ENCODE results near the gene VIM.
"Not testable (repeated sequence)": the region's sequence is repeated elsewhere in the genome, so short reads cannot be mapped to it uniquely, and the experiment has no call there.

VIM gene

GRCh38 chr10:17233286-17233991 lies 5.4 kb downstream of the VIM start:
- no peak for DNase-seq (ENCODE audit: low spot score)

- no peak for DNase-seq (ENCODE audit: low spot score)
Observed at GRCh38 chr10:17234431-17234945, 6.4 kb downstream of the VIM start.

GRCh38 chr10:17235136-17235535 lies 7.1 kb downstream of the VIM start:
- no peak for DNase-seq (ENCODE audit: low spot score)

GRCh38 chr10:17236468-17237148 lies 8.6 kb downstream of the VIM start:
- DNase-seq (ENCODE audit: low spot score) = no peak

- DNase-seq (ENCODE audit: low spot score) = no peak
Observed at GRCh38 chr10:17237149-17237527, 9.1 kb downstream of the VIM start.

- no peak for DNase-seq (ENCODE audit: low spot score)
Observed at GRCh38 chr10:17237915-17238444, 9.9 kb downstream of the VIM start.

GRCh38 chr10:17238445-17239291 lies 10.6 kb downstream of the VIM start:
- DNase-seq (ENCODE audit: low spot score) = no peak

GRCh38 chr10:17239345-17240085 lies 11.5 kb downstream of the VIM start:
- no peak for DNase-seq (ENCODE audit: low spot score)

- DNase-seq (ENCODE audit: low spot score) = no peak
Observed at GRCh38 chr10:17240096-17240495, 12.1 kb downstream of the VIM start.

- no peak for DNase-seq (ENCODE audit: low spot score)
Observed at GRCh38 chr10:17240616-17241015, 12.6 kb downstream of the VIM start.

GRCh38 chr10:17241611-17242333 lies 13.7 kb downstream of the VIM start:
- DNase-seq (ENCODE audit: low spot score) = no peak

- DNase-seq (ENCODE audit: low spot score) = no peak
Observed at GRCh38 chr10:17244700-17245365, 16.8 kb downstream of the VIM start.

GRCh38 chr10:17247210-17247609 lies 19.2 kb downstream of the VIM start:
- no peak for DNase-seq (ENCODE audit: low spot score)

GRCh38 chr10:17248964-17249363 lies 20.9 kb downstream of the VIM start:
- DNase-seq (ENCODE audit: low spot score) = no peak

- DNase-seq (ENCODE audit: low spot score) = no peak
Observed at GRCh38 chr10:17249820-17250219, 21.8 kb downstream of the VIM start.

- no peak for DNase-seq (ENCODE audit: low spot score)
Observed at GRCh38 chr10:17250736-17251135, 22.7 kb downstream of the VIM start.

- not testable (repeated sequence) for DNase-seq (ENCODE audit: low spot score)
Observed at GRCh38 chr10:17254543-17255050, 26.6 kb downstream of the VIM start.

- DNase-seq (ENCODE audit: low spot score) = no peak
Observed at GRCh38 chr10:17255512-17255911, 27.5 kb downstream of the VIM start.

- no peak for DNase-seq (ENCODE audit: low spot score)
Observed at GRCh38 chr10:17256051-17256450, 28.0 kb downstream of the VIM start.

GRCh38 chr10:17256627-17257026 lies 28.6 kb downstream of the VIM start:
- DNase-seq (ENCODE audit: low spot score) = no peak
